Kidney epithelial cell (primary cell): ENCODE measurements around the gene CARD19. TPM values are rescaled to one million over a fixed set of nuclear protein-coding genes. Genes with fewer than 3 reads are reported as not detected.

ENCODE experiments used
- DNase-seq: peaks from one replicate; pipeline ENCODE4 v3.0.0-alpha.2; 2010; ENCODE audit warnings: low read depth
- H3K27me3 ChIP-seq: 2 replicates; pipeline ENCODE4 v1.6.0; 2011; ENCODE audit warnings: low read length; ENCODE audit not compliant: control insufficient read depth, insufficient read depth
- H3K36me3 ChIP-seq: 2 replicates; pipeline ENCODE4 v1.5.1; 2011; ENCODE audit warnings: low read length; ENCODE audit not compliant: control insufficient read depth, insufficient read depth
- H3K4me3 ChIP-seq: 2 replicates; pipeline ENCODE4 v1.5.1; 2011; ENCODE audit warnings: low read depth, mild to moderate bottlenecking, control low read depth, low read length
- total RNA-seq: library from RNA; depleted of rRNA; stranded (reverse); fragments of >200 nt; gene quantifications from 2 replicates; pipeline ENCODE4 v1.2.3, GENCODE V29; 2015
- TF ChIP-seq, protein P1 (sequence below): IDR thresholded peaks from 2 replicates; pipeline ENCODE4 v1.5.1; 2011; ENCODE audit warnings: mild to moderate bottlenecking, moderate library complexity, low read length, control low read depth, inconsistent platforms; ENCODE audit not compliant: insufficient read depth, poor library complexity, severe bottlenecking

Gene CARD19
- total RNA-seq, 1 donor from 2014 or later = 32.6 TPM

DNA sequence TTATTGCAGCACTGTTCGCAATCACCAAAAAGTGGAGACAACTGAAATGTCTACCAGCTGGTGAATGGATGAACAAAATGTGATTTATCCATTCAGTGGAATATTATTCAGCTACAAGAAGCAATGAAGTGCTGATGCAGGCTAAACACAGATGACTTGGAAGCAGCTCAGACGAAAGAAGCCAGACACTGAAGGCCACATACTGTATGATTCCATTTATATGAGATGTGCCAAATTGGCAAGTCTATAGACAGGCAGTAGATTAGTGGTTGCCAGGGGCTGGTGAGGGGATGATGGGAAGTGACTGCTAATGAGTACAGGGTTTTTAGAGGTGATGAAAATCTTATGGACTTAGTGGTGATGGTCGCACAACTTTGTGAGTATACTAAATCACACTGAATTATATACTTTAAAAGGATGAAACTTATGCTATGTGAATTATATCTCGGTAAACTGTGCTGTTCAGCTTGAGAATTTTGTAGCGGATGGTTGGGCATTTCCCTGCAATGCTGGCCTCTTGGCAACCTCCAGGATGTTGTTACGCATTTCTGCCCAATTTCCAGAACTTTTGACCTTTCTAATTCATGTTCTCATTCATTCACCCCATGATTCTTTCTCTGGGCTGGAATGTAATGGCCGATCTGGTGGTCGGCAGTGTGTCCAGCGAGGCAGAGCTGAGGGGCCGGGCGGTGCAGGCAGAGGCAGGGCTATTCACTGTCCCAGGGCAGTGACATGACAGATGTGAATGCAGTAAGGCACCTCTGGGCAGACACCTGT lies 66.0 kb downstream of the CARD19 start:
- H3K4me3 ChIP-seq = no peak overlapping the region
- H3K27me3 ChIP-seq = no peaks in the 10 kb centered on the region
- no peak for DNase-seq
- H3K36me3 ChIP-seq = no peaks in the 10 kb centered on the region
- TF ChIP-seq, protein P1, sequence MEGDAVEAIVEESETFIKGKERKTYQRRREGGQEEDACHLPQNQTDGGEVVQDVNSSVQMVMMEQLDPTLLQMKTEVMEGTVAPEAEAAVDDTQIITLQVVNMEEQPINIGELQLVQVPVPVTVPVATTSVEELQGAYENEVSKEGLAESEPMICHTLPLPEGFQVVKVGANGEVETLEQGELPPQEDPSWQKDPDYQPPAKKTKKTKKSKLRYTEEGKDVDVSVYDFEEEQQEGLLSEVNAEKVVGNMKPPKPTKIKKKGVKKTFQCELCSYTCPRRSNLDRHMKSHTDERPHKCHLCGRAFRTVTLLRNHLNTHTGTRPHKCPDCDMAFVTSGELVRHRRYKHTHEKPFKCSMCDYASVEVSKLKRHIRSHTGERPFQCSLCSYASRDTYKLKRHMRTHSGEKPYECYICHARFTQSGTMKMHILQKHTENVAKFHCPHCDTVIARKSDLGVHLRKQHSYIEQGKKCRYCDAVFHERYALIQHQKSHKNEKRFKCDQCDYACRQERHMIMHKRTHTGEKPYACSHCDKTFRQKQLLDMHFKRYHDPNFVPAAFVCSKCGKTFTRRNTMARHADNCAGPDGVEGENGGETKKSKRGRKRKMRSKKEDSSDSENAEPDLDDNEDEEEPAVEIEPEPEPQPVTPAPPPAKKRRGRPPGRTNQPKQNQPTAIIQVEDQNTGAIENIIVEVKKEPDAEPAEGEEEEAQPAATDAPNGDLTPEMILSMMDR = no peak

Other genes starting within 250 kb of the CARD19 start
- 9.1 and 10.2 TPM in 2 replicates for gene ZNF484, start 218.2 kb upstream of the CARD19 start, total RNA-seq
- 0.41 and 0.46 TPM in 2 replicates for gene FGD3, start 148.7 kb upstream of the CARD19 start, total RNA-seq
- 0.89 and 1.3 TPM in 2 replicates for gene SUSD3, start 37.5 kb upstream of the CARD19 start, total RNA-seq
- gene NINJ1, start 38.0 kb downstream of the CARD19 start, total RNA-seq = 66.4 and 76.4 TPM in 2 replicates
- gene WNK2, start 87.9 kb downstream of the CARD19 start, total RNA-seq = 9.7 and 17.1 TPM in 2 replicates